SK-N-SH (cell line): Measurements from ENCODE around the gene ESPNL. TPM values are rescaled to one million over a fixed set of nuclear protein-coding genes. Genes with fewer than 3 reads are reported as not detected.
A peak's percentile ranks its signal among the peaks of the same experiment; 100 is the strongest.

Experiments used
- CTCF ChIA-PET: fragments of 300-600, 350-600 bp; formaldehyde crosslinking; extraction: SDS; loops from one replicate; lab custom pipeline; 2021; lab: Yijun Ruan, JAX
- POLR2A ChIA-PET: fragments of 350-600 bp; sonication (Branson Sonifier 250); formaldehyde crosslinking; extraction: SDS; loops from one replicate; lab custom pipeline; 2020; ENCODE audit warnings: antibody characterized with exemption, inconsistent platforms; lab: Yijun Ruan, JAX
- DNase-seq: peaks from one replicate; pipeline ENCODE4 v3.0.0; 2012
- H2AFZ ChIP-seq: fragments of 200-600 bp; sonication (generic); 2 replicates; pipeline ENCODE4 v1.8.1; 2016; ENCODE audit warnings: antibody characterized with exemption, mild to moderate bottlenecking, low read depth
- H3F3A ChIP-seq: fragments of 200-600 bp; sonication (generic); replicated peaks from 2 replicates; pipeline ENCODE3; 2016; ENCODE audit warnings: antibody characterized with exemption, mild to moderate bottlenecking; ENCODE audit not compliant: insufficient read depth
- H3K27ac ChIP-seq, 2 experiments: fragments of 200-500 bp in 1 of 2; fragments of 200-600 bp in 1 of 2; sonication (Bioruptor generic) in 1 of 2; sonication (generic), shearing (Covaris generic) in 1 of 2; 2 replicates each; pipeline versions ENCODE4 v1.5.1 to v1.6.1; 2014 to 2016; ENCODE audit warnings: low read depth in 2 of 2, inconsistent platforms in 1 of 2, low read length in 1 of 2, mild to moderate bottlenecking in 1 of 2, mixed read lengths in 1 of 2
- H3K27me3 ChIP-seq: fragments of 200-600 bp; sonication (generic), shearing (Covaris generic); 2 replicates; pipeline ENCODE4 v1.6.1; 2016; ENCODE audit warnings: mixed run types; ENCODE audit not compliant: insufficient read depth
- H3K36me3 ChIP-seq, 2 experiments: fragments of 200-500 bp in 1 of 2; fragments of 200-600 bp in 1 of 2; sonication (Bioruptor generic) in 1 of 2; sonication (generic) in 1 of 2; replicated peaks in 1 of 2; 2 replicates each; pipeline versions ENCODE3 to v1.5.1; 2014 to 2016; ENCODE audit warnings: low read length in 1 of 2, mild to moderate bottlenecking in 1 of 2; ENCODE audit not compliant: insufficient read depth in 2 of 2, control insufficient read depth in 1 of 2
- H3K4me1 ChIP-seq, 2 experiments: fragments of 200-500 bp in 1 of 2; fragments of 200-600 bp in 1 of 2; sonication (Bioruptor generic) in 1 of 2; sonication (generic), shearing (Covaris generic) in 1 of 2; 2 replicates each; pipeline versions ENCODE4 v1.5.1 to v1.6.1; 2014 to 2016; ENCODE audit warnings: low read depth in 1 of 2, low read length in 1 of 2, mixed run types in 1 of 2; ENCODE audit not compliant: insufficient read depth in 2 of 2, control insufficient read depth in 1 of 2
- H3K4me2 ChIP-seq: fragments of 200-600 bp; sonication (generic), shearing (Covaris generic); 2 replicates; pipeline ENCODE4 v1.6.1; 2017; ENCODE audit warnings: mixed run types
- H3K4me3 ChIP-seq, 2 experiments: fragments of 200-500 bp in 1 of 2; fragments of 200-600 bp in 1 of 2; sonication (Bioruptor generic) in 1 of 2; sonication (generic), shearing (Covaris generic) in 1 of 2; 2 replicates each; pipeline versions ENCODE4 v1.5.1 to v1.8.1; 2014 to 2016; ENCODE audit warnings: low read depth in 2 of 2, inconsistent platforms in 1 of 2, low read length in 1 of 2, mild to moderate bottlenecking in 1 of 2, mixed read lengths in 1 of 2, moderate library complexity in 1 of 2
- H3K79me2 ChIP-seq: fragments of 200-600 bp; sonication (generic); 2 replicates; pipeline ENCODE4 v1.8.1; 2017; ENCODE audit warnings: mild to moderate bottlenecking; ENCODE audit not compliant: insufficient read depth
- H3K9ac ChIP-seq: fragments of 200-600 bp; sonication (generic); 2 replicates; pipeline ENCODE4 v1.6.1; 2017; ENCODE audit warnings: mixed run types
- H3K9me2 ChIP-seq: fragments of 200-600 bp; sonication (generic); 2 replicates; pipeline ENCODE4 v1.6.1; 2017; ENCODE audit warnings: mixed run types
- H3K9me3 ChIP-seq: fragments of 200-600 bp; sonication (generic); 2 replicates; pipeline ENCODE4 v1.6.1; 2017; ENCODE audit warnings: mixed run types, mild to moderate bottlenecking, moderate library complexity
- H4K20me1 ChIP-seq: fragments of 200-600 bp; sonication (generic); 2 replicates; pipeline ENCODE4 v1.6.1; 2017; ENCODE audit warnings: mild to moderate bottlenecking, mixed run types; ENCODE audit not compliant: insufficient read depth
- CHD2 ChIP-seq: fragments of 150-350 bp; IDR thresholded peaks from 2 replicates; pipeline ENCODE4 v1.6.1; 2018; ENCODE audit warnings: low read length; ENCODE audit not compliant: partially characterized antibody
- EP300 ChIP-seq, 2 experiments: IDR thresholded peaks; 2 replicates each; pipeline versions ENCODE4 v1.4.0 to v1.6.1; 2012; ENCODE audit warnings: borderline replicate concordance in 1 of 2, low read depth in 1 of 2, low read length in 1 of 2
- EZH2phosphoT487 ChIP-seq: fragments of 200-600 bp; sonication (generic); IDR thresholded peaks from 2 replicates; pipeline ENCODE4 v1.6.1; 2017; ENCODE audit warnings: low read depth, mixed run types, mild to moderate bottlenecking, antibody characterized with exemption, moderate library complexity, borderline replicate concordance
- GABPA ChIP-seq: IDR thresholded peaks from 2 replicates; pipeline ENCODE4 v1.4.0; 2012; ENCODE audit warnings: low read depth, mild to moderate bottlenecking
- JUND ChIP-seq: IDR thresholded peaks from 2 replicates; pipeline ENCODE4 v1.4.0; 2012
- MEF2A ChIP-seq: IDR thresholded peaks from 2 replicates; pipeline ENCODE4 v1.4.0; 2012; ENCODE audit warnings: low read depth, borderline replicate concordance
- POLR2AphosphoS5 ChIP-seq: IDR thresholded peaks from 2 replicates; pipeline ENCODE4 v1.6.1; 2012; ENCODE audit warnings: low read depth, low read length
- RAD21 ChIP-seq: IDR thresholded peaks from 2 replicates; pipeline ENCODE4 v1.6.1; 2012; ENCODE audit warnings: mild to moderate bottlenecking, low read length
- REST ChIP-seq: IDR thresholded peaks from 2 replicates; pipeline ENCODE4 v1.6.1; 2012; ENCODE audit warnings: mild to moderate bottlenecking, low read depth, low read length, moderate library complexity
- RFX5 ChIP-seq: IDR thresholded peaks from 2 replicates; pipeline ENCODE4 v1.6.1; 2012; ENCODE audit warnings: mild to moderate bottlenecking, improper control_type of control experiment, low read length
- RXRA ChIP-seq: IDR thresholded peaks from 2 replicates; pipeline ENCODE4 v1.4.0; 2012; ENCODE audit warnings: low read depth, mild to moderate bottlenecking, borderline replicate concordance
- SMC3 ChIP-seq: IDR thresholded peaks from 2 replicates; pipeline ENCODE4 v1.6.1; 2012; ENCODE audit warnings: low read depth, low read length, improper control_type of control experiment
- TAF1 ChIP-seq: IDR thresholded peaks from 2 replicates; pipeline ENCODE4 v1.6.1; 2012; ENCODE audit warnings: low read depth, mild to moderate bottlenecking, low read length, moderate library complexity, borderline replicate concordance
- TEAD4 ChIP-seq: IDR thresholded peaks from 2 replicates; pipeline ENCODE4 v1.4.0; 2012; ENCODE audit warnings: mild to moderate bottlenecking, borderline replicate concordance; ENCODE audit not compliant: insufficient read depth
- WGBS: methylation state at CpG from one replicate; pipeline ENCODE4 v1.1.6; 2017; ENCODE audit warnings: low lambda C conversion rate; 5-methylcytosine and 5-hydroxymethylcytosine counted together
- polyA plus RNA-seq, 3 experiments: library from polyadenylated mRNA; depleted of rRNA; stranded (reverse); fragments of >200 nt; gene quantifications; 2 replicates each; pipeline ENCODE4 v1.2.3, GENCODE V29; 2012
- TF ChIP-seq, protein P1 (sequence below): IDR thresholded peaks from 2 replicates; pipeline ENCODE4 v1.4.0; 2012; ENCODE audit warnings: low read depth, borderline replicate concordance
- TF ChIP-seq, protein P2 (sequence below): IDR thresholded peaks from 2 replicates; pipeline ENCODE4 v1.4.0; 2012; ENCODE audit warnings: low read depth
- TF ChIP-seq, protein P3 (sequence below): fragments of 150-350 bp; IDR thresholded peaks from 2 replicates; pipeline ENCODE4 v1.6.1; 2017; ENCODE audit warnings: antibody characterized with exemption, low read length, low read depth, borderline replicate concordance

Gene ESPNL
- polyA plus RNA-seq, 1 of the 3 experiments (the other 2 are of a cell fraction), result 0.05 TPM

- POLR2A ChIA-PET, result no interaction called here
- no peak for TF ChIP-seq EZH2phosphoT487
- TF ChIP-seq CHD2, result no peak
- TF ChIP-seq TAF1, result no peak
- TF ChIP-seq REST, result no peak
- no peak for TF ChIP-seq RFX5
- TF ChIP-seq, protein P1, sequence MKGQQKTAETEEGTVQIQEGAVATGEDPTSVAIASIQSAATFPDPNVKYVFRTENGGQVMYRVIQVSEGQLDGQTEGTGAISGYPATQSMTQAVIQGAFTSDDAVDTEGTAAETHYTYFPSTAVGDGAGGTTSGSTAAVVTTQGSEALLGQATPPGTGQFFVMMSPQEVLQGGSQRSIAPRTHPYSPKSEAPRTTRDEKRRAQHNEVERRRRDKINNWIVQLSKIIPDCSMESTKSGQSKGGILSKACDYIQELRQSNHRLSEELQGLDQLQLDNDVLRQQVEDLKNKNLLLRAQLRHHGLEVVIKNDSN, result no peak
- TF ChIP-seq TEAD4, result no peak
- no peak for TF ChIP-seq RAD21
- TF ChIP-seq, all 33 proteins: peak for 0
- 79% methylated on average over 5 of the region's 12 CpGs for WGBS
- H3K4me1 ChIP-seq, result peaks cover 0 to 22% of the 10 kb centered on the region in 2 experiments; a peak in 3 of 4 replicates
- H2AFZ ChIP-seq, result no peak overlapping the region
- no peaks in the 10 kb centered on the region for H3K9me3 ChIP-seq
- no peak overlapping the region for H3K27ac ChIP-seq
- H3K79me2 ChIP-seq, result no peaks in the 10 kb centered on the region
- CTCF ChIA-PET, result interaction anchor here (1.3 to 7.1 kb wide), 2 partner anchors 9 to 99 kb away, joined by 4 to 58 read pairs; no protein-coding TSS in a partner anchor
- no peaks in the 10 kb centered on the region for H3K9me2 ChIP-seq
- no peaks in the 10 kb centered on the region for H3K27me3 ChIP-seq
- no peaks in the 10 kb centered on the region for H4K20me1 ChIP-seq
- H3K4me3 ChIP-seq, result no peak overlapping the region
- peaks cover 18% of the 10 kb centered on the region for H3F3A ChIP-seq
- H3K4me2 ChIP-seq, result no peak overlapping the region
- H3K36me3 ChIP-seq, result peaks cover 0 to 21% of the 10 kb centered on the region in 2 experiments
- peak; percentile 16 for DNase-seq
- H3K9ac ChIP-seq, result no peak overlapping the region
These were observed 65.3 kb downstream of the ESPNL start for GRCh38 chr2:238165288-238165921.

DNA sequence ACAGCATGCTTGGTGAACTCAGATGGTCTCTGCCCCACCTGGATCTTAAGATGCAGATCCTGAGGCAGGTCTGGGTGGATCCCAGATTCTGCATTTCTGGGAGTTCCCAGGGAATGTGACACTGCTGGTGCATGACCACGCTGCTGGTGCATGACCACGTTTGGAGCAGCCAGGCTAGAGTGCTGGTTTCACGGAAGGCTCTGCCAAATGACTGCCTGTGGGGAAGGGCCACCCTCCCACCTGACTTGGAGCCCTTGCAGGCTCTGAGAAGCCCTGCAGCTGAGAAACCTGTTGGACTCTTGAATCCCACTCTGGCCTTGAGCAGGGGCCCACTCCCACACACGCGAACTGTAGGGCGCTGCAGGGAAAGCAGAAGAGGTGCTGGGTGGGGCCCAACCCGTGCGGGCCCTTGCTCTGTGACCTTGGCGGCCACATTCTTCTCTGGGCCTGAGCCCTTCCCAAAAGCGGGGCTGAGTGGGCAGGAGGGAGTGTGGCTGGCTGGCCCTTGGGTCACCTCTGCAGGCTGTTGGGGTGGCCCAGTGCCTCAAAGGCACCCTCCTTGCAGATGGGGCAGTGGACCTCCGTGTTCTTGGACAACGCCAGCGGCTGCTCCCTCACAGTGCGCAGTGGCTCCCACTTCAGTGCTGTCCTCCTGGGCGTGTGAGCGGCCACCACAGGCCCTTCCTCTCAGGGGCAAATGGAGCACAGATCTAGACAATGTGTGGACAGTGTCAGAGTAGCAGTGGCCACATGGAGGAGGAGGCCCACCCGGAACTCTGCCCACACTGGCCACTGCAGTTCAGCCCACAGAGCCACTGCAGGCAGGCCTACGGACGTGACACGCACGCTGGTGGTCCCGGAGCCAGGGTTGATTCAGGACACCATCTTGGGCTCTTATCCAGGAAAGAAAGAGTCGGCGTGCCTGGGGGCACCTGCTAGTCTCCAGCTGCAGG lies 66.5 kb downstream of the ESPNL start:
- DNase-seq, result peak; percentile 25
- H3K79me2 ChIP-seq, result no peaks in the 10 kb centered on the region
- no peaks in the 10 kb centered on the region for H3K27me3 ChIP-seq
- H3K9ac ChIP-seq, result no peak overlapping the region
- TF ChIP-seq RXRA (no peak), GABPA (no peak), RAD21 (no peak), EP300 (IDR thresholded peaks at IDR 0.05; ENCODE audit: borderline replicate concordance in 1 of 2, low read depth in 1 of 2, low read length in 1 of 2) (no peak), MEF2A (no peak), EZH2phosphoT487 (no peak), TAF1 (no peak), CHD2 (no peak), SMC3 (no peak), POLR2AphosphoS5 (no peak), JUND (no peak)
- TF ChIP-seq, protein P2, sequence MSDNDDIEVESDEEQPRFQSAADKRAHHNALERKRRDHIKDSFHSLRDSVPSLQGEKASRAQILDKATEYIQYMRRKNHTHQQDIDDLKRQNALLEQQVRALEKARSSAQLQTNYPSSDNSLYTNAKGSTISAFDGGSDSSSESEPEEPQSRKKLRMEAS, result no peak
- TF ChIP-seq, protein P1, result no peak
- TF ChIP-seq, protein P3, sequence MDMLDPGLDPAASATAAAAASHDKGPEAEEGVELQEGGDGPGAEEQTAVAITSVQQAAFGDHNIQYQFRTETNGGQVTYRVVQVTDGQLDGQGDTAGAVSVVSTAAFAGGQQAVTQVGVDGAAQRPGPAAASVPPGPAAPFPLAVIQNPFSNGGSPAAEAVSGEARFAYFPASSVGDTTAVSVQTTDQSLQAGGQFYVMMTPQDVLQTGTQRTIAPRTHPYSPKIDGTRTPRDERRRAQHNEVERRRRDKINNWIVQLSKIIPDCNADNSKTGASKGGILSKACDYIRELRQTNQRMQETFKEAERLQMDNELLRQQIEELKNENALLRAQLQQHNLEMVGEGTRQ, result no peak
- peaks cover 0 to 26% of the 10 kb centered on the region in 2 experiments; a peak in 3 of 4 replicates for H3K4me1 ChIP-seq
- H3K9me3 ChIP-seq, result no peaks in the 10 kb centered on the region
- ChIA-PET CTCF (interaction anchor here (1.0 to 1.3 kb wide), 2 partner anchors 8 kb away, joined by 4 read pairs; no protein-coding TSS in a partner anchor), POLR2A (no interaction called here)
- H3K4me2 ChIP-seq, result no peak overlapping the region
- no peaks in the 10 kb centered on the region for H3K9me2 ChIP-seq
- peaks cover 0 to 26% of the 10 kb centered on the region in 2 experiments for H3K36me3 ChIP-seq
- WGBS, result 92% methylated on average over 6 of the region's 24 CpGs
- no peak overlapping the region for H3K4me3 ChIP-seq
- no peak overlapping the region for H2AFZ ChIP-seq
- no peak overlapping the region for H3K27ac ChIP-seq
- H3F3A ChIP-seq, result peaks cover 29% of the 10 kb centered on the region
- no peaks in the 10 kb centered on the region for H4K20me1 ChIP-seq
